HepG2 (cell line): ENCODE measurements around the gene MAP2K7. TPM values are rescaled to one million over a fixed set of nuclear protein-coding genes. Genes with fewer than 3 reads are reported as not detected.

Experiments
- BORCS8-MEF2B ChIP-seq: sonication (generic); formaldehyde crosslinking; IDR thresholded peaks from 2 replicates; pipeline ENCODE4 v1.8.0; 2022; ENCODE audit warnings: mild to moderate bottlenecking, missing genetic modification reagents
- CHD2 ChIP-seq: IDR thresholded peaks from 2 replicates; pipeline ENCODE4 v1.6.1; 2011; ENCODE audit warnings: low read depth, low read length, improper control_type of control experiment
- KDM2A ChIP-seq: sonication (generic); formaldehyde crosslinking; IDR thresholded peaks from 2 replicates; pipeline ENCODE4 v1.4.0; 2020; ENCODE audit warnings: low read depth, missing genetic modification reagents, borderline replicate concordance
- NFIB ChIP-seq: sonication (generic); formaldehyde crosslinking; IDR thresholded peaks from 2 replicates; pipeline ENCODE4 v1.9.0; 2021; ENCODE audit warnings: missing genetic modification reagents, mild to moderate bottlenecking, borderline replicate concordance
- SATB2 ChIP-seq: sonication (generic); formaldehyde crosslinking; IDR thresholded peaks from 2 replicates; pipeline ENCODE4 v1.5.0; 2020; ENCODE audit warnings: missing genetic modification reagents
- TCF7 ChIP-seq: sonication (generic); IDR thresholded peaks from 2 replicates; pipeline ENCODE4 v1.6.1; 2016; ENCODE audit warnings: antibody characterized with exemption, low read depth
- TEF ChIP-seq: sonication (generic); formaldehyde crosslinking; IDR thresholded peaks from 2 replicates; pipeline ENCODE4 v1.5.0; 2020; ENCODE audit warnings: missing genetic modification reagents
- ZNF292 ChIP-seq: sonication (generic); formaldehyde crosslinking; IDR thresholded peaks from 2 replicates; pipeline ENCODE4 v1.8.1; 2022; ENCODE audit warnings: mild to moderate bottlenecking, low read depth, missing genetic modification reagents, borderline replicate concordance
- ZNF343 ChIP-seq: sonication (generic); formaldehyde crosslinking; IDR thresholded peaks from 2 replicates; pipeline ENCODE4 v1.4.0; 2020; ENCODE audit warnings: mild to moderate bottlenecking, missing genetic modification reagents
- ZNF547 ChIP-seq: sonication (generic); formaldehyde crosslinking; IDR thresholded peaks from 2 replicates; pipeline ENCODE4 v1.5.1; 2020; ENCODE audit warnings: mild to moderate bottlenecking, missing genetic modification reagents
- ZNF569 ChIP-seq: sonication (generic); formaldehyde crosslinking; IDR thresholded peaks from 2 replicates; pipeline ENCODE4 v1.5.0; 2020; ENCODE audit warnings: mild to moderate bottlenecking, missing genetic modification reagents, moderate library complexity, borderline replicate concordance
- ZNF572 ChIP-seq: sonication (generic); formaldehyde crosslinking; IDR thresholded peaks from 2 replicates; pipeline ENCODE4 v1.5.1; 2020; ENCODE audit warnings: mild to moderate bottlenecking, missing genetic modification reagents
- ZNF83 ChIP-seq: sonication (generic); formaldehyde crosslinking; IDR thresholded peaks from 2 replicates; pipeline ENCODE4 v1.4.0; 2020; ENCODE audit warnings: missing genetic modification reagents, mild to moderate bottlenecking, borderline replicate concordance
- polyA plus RNA-seq, 8 experiments: library from polyadenylated mRNA; depleted of rRNA in 3 of 8; stranded (reverse) in 7 of 8; unstranded in 1 of 8; fragments of >200 nt; fragmentation: Illumina TruSeq in 4 of 8; extraction: Trizol in 4 of 8; gene quantifications; 2 replicates each; pipeline versions ENCODE4 v1.2.1 to v1.2.3, GENCODE V29; 2011 to 2016; ENCODE audit warnings: low read depth in 4 of 8, missing spikeins in 1 of 8, mixed read lengths in 1 of 8; ENCODE audit not compliant: insufficient read depth in 1 of 8
- total RNA-seq, 5 experiments: library from RNA; depleted of rRNA; stranded (reverse); fragments of >200 nt; fragmentation: Illumina TruSeq; extraction: Trizol; gene quantifications; 2 replicates each; pipeline ENCODE4 v1.2.3, GENCODE V29; 2016; ENCODE audit warnings: low read depth in 1 of 5
- TF ChIP-seq, protein P1 (sequence below): sonication (generic); formaldehyde crosslinking; IDR thresholded peaks from 2 replicates; pipeline ENCODE4 v1.4.0; 2020; ENCODE audit warnings: missing genetic modification reagents, borderline replicate concordance
- TF ChIP-seq, protein P2 (sequence below): sonication (generic); formaldehyde crosslinking; IDR thresholded peaks from 2 replicates; pipeline ENCODE4 v1.4.0; 2020; ENCODE audit warnings: low read depth, missing genetic modification reagents
- TF ChIP-seq, protein P3 (sequence below): sonication (generic); formaldehyde crosslinking; IDR thresholded peaks from 2 replicates; pipeline ENCODE4 v1.5.1; 2020; ENCODE audit warnings: mild to moderate bottlenecking, missing genetic modification reagents, moderate library complexity
- TF ChIP-seq, protein P4 (sequence below): IDR thresholded peaks from 2 replicates; pipeline ENCODE4 v1.6.1; 2016; ENCODE audit warnings: missing compliant biosample characterization, missing genetic modification reagents, borderline replicate concordance

Gene MAP2K7
- total and polyA plus RNA-seq, 2 of the 13 experiments (the other 11 are each of a cell fraction or from before 2014, with no cell fraction given): 9.0 to 10.8 TPM

DNA sequence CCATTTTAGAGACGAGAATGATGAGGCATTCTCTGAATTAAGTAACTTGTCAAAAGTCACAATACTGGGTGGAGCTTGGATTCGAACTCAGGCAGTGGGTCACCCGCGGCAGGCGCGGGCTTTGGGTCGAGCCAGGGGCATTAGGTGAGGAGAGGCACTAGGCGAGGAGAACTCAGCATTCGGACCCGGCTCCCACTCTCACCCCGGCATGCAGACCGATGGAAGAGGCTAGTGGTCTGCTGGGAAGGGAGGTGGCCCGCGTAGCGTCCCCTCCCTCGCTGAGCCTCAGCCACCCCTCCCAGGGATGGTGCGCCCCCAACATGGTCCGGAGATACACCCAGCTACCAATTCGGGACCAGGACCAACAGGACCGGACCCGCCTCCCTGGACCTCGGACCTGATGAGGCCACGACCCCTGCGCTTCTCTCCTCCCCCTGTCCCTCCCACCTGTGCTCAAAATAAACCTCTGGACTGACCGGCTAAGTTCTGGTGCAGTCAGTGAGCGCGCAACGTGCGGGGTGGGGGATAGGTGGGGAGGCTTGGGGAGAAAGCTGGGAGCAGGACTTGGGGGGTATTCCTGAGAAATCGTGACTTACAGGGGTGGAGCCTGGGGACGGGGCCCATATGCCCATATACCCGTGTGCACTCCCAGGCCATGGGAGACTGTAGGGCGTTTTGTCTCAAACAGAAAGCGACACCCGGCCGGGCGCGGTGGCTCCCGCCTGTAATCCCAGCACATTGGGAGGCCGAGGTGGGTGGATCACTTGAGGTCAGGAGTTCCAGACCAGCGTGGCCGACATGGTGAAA is 15.1 kb downstream of the MAP2K7 start (continued):
- TF ChIP-seq BORCS8-MEF2B (CRISPR knock-in tag) (peak; percentile 66; the same call in 1 of the 2 replicates), SATB2 (CRISPR knock-in tag) (0 out of 2 replicates have a peak, but pooled peaks have one; percentile 48), ZNF83 (CRISPR knock-in tag) (no peak), CHD2 (no peak), ZNF569 (no peak), ZNF572 (CRISPR knock-in tag) (peak; percentile 78; the same call in 1 of the 2 replicates), ZNF547 (peak; percentile 48; the same call in 1 of the 2 replicates), TEF (CRISPR knock-in tag) (no peak), ZNF292 (CRISPR knock-in tag) (no peak), ZNF343 (CRISPR knock-in tag) (0 out of 2 replicates have a peak, but pooled peaks have one; percentile 22), NFIB (CRISPR knock-in tag) (no peak), KDM2A (CRISPR knock-in tag) (no peak), TCF7 (no peak)
- TF ChIP-seq, protein P1, sequence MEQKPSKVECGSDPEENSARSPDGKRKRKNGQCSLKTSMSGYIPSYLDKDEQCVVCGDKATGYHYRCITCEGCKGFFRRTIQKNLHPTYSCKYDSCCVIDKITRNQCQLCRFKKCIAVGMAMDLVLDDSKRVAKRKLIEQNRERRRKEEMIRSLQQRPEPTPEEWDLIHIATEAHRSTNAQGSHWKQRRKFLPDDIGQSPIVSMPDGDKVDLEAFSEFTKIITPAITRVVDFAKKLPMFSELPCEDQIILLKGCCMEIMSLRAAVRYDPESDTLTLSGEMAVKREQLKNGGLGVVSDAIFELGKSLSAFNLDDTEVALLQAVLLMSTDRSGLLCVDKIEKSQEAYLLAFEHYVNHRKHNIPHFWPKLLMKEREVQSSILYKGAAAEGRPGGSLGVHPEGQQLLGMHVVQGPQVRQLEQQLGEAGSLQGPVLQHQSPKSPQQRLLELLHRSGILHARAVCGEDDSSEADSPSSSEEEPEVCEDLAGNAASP (CRISPR knock-in tag): peak; percentile 78; the same call in 1 of the 2 replicates
- TF ChIP-seq, protein P2, sequence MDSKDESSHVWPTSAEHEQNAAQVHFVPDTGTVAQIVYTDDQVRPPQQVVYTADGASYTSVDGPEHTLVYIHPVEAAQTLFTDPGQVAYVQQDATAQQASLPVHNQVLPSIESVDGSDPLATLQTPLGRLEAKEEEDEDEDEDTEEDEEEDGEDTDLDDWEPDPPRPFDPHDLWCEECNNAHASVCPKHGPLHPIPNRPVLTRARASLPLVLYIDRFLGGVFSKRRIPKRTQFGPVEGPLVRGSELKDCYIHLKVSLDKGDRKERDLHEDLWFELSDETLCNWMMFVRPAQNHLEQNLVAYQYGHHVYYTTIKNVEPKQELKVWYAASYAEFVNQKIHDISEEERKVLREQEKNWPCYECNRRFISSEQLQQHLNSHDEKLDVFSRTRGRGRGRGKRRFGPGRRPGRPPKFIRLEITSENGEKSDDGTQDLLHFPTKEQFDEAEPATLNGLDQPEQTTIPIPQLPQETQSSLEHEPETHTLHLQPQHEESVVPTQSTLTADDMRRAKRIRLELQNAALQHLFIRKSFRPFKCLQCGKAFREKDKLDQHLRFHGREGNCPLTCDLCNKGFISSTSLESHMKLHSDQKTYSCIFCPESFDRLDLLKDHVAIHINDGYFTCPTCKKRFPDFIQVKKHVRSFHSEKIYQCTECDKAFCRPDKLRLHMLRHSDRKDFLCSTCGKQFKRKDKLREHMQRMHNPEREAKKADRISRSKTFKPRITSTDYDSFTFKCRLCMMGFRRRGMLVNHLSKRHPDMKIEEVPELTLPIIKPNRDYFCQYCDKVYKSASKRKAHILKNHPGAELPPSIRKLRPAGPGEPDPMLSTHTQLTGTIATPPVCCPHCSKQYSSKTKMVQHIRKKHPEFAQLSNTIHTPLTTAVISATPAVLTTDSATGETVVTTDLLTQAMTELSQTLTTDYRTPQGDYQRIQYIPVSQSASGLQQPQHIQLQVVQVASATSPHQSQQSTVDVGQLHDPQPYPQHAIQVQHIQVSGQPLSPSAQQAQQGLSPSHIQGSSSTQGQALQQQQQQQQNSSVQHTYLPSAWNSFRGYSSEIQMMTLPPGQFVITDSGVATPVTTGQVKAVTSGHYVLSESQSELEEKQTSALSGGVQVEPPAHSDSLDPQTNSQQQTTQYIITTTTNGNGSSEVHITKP: peak; percentile 61; the same call in 1 of the 2 replicates
- TF ChIP-seq, protein P3, sequence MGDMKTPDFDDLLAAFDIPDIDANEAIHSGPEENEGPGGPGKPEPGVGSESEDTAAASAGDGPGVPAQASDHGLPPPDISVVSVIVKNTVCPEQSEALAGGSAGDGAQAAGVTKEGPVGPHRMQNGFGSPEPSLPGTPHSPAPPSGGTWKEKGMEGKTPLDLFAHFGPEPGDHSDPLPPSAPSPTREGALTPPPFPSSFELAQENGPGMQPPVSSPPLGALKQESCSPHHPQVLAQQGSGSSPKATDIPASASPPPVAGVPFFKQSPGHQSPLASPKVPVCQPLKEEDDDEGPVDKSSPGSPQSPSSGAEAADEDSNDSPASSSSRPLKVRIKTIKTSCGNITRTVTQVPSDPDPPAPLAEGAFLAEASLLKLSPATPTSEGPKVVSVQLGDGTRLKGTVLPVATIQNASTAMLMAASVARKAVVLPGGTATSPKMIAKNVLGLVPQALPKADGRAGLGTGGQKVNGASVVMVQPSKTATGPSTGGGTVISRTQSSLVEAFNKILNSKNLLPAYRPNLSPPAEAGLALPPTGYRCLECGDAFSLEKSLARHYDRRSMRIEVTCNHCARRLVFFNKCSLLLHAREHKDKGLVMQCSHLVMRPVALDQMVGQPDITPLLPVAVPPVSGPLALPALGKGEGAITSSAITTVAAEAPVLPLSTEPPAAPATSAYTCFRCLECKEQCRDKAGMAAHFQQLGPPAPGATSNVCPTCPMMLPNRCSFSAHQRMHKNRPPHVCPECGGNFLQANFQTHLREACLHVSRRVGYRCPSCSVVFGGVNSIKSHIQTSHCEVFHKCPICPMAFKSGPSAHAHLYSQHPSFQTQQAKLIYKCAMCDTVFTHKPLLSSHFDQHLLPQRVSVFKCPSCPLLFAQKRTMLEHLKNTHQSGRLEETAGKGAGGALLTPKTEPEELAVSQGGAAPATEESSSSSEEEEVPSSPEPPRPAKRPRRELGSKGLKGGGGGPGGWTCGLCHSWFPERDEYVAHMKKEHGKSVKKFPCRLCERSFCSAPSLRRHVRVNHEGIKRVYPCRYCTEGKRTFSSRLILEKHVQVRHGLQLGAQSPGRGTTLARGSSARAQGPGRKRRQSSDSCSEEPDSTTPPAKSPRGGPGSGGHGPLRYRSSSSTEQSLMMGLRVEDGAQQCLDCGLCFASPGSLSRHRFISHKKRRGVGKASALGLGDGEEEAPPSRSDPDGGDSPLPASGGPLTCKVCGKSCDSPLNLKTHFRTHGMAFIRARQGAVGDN: peak; percentile 66
- TF ChIP-seq, protein P4, sequence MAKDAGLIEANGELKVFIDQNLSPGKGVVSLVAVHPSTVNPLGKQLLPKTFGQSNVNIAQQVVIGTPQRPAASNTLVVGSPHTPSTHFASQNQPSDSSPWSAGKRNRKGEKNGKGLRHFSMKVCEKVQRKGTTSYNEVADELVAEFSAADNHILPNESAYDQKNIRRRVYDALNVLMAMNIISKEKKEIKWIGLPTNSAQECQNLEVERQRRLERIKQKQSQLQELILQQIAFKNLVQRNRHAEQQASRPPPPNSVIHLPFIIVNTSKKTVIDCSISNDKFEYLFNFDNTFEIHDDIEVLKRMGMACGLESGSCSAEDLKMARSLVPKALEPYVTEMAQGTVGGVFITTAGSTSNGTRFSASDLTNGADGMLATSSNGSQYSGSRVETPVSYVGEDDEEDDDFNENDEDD: peak; percentile 23; the same call in 1 of the 2 replicates
